ENCODE data around the gene HOXB6.

- no peak for TF ChIP-seq PRDM4 (tag by site-specific recombination; IDR thresholded peaks at IDR 0.05)
- no peak for TF ChIP-seq CTCF (tag by site-specific recombination; IDR thresholded peaks at IDR 0.05)
Measured at GRCh38 chr17:48608494-48608834, 3.7 kb upstream of the HOXB6 start.
